Activated T-cell treated with anti-CD3 and anti-CD28 coated beads, Interleukin-2, amount 50 U/mL, for 72 hours (primary cell): ENCODE results near the gene CD63. TPM values are rescaled to one million over a fixed set of nuclear protein-coding genes. Genes with fewer than 3 reads are reported as not detected.

ENCODE experiments used
- ATAC-seq, 2 donors: fragments of 150-1000 bp; cut with Tn5 transposase; replicated peaks in 1 of 2; 2 replicates each; pipeline ENCODE4 v1.10.0; 2021; ENCODE audit warnings: moderate library complexity in 2 of 2, mild to moderate bottlenecking in 1 of 2
- DNase-seq, 2 donors: peaks; one replicate each; pipeline ENCODE4 v3.0.0; 2021 to 2022; ENCODE audit warnings: mixed read lengths in 1 of 2
- H3K27ac Mint-ChIP-seq: one replicate; pipeline ENCODE4 v1.8.0; 2022; ENCODE audit warnings: mild to moderate bottlenecking, moderate library complexity, mixed read lengths
- H3K27me3 Mint-ChIP-seq: one replicate; pipeline ENCODE4 v1.8.0; 2022; ENCODE audit warnings: low read depth, mixed read lengths
- H3K36me3 Mint-ChIP-seq, 2 donors: one replicate each; pipeline ENCODE4 v1.8.0; 2022; ENCODE audit warnings: mixed read lengths in 2 of 2, mild to moderate bottlenecking in 1 of 2; ENCODE audit not compliant: insufficient read depth in 2 of 2
- H3K4me1 Mint-ChIP-seq: one replicate; pipeline ENCODE4 v1.8.0; 2022; ENCODE audit warnings: low read depth, mixed read lengths
- H3K4me3 Mint-ChIP-seq, 2 donors: one replicate each; pipeline ENCODE4 v1.8.0; 2022; ENCODE audit warnings: mild to moderate bottlenecking in 2 of 2, mixed read lengths in 2 of 2, moderate library complexity in 2 of 2
- H3K9me3 Mint-ChIP-seq, 2 donors: one replicate each; pipeline ENCODE4 v1.8.0; 2022; ENCODE audit warnings: mixed read lengths in 2 of 2
- total RNA-seq, 2 donors: library from RNA; stranded (reverse); gene quantifications; one replicate each; pipeline ENCODE4 v1.2.3, GENCODE V29; 2022

CD63 gene
- total RNA-seq, 2 donors from 2014 or later: 122 to 154 TPM

DNA sequence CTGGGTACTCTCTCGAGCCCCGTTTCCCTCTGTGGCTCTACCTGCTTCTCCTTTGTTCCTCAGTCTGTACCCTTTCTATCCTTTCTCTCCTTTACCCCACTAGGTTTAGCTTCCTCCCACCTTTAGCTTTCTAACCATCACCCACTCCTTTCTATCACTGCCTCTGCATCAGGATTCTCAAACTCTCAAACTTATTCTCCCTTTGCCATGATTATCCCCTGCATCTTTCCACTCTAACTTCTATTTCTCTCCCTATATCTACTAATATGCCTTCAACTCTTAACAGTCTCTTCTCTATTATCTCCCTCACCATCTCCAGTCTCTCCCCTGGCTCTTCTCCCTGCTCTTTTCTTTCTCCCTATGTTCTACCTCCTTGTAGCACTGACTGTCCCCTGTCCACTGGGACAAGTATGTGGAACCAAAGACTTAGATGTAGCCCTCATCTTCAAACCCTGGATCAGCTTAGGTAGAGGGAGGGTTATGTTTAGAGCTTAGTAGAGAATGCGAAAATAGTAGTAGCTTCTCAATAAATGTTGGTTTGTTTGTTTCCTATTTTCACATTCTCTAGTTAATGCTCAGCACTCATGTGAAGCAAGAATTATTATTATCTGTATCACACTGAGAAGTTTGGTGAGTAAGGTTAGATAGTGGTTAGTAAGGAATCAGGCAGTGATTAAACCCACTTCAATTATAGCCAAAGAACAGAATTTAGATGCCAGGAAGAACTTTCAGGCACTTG, 17.5 kb upstream of the CD63 start:
- peaks cover 33% of the 10 kb centered on the region for H3K4me1 Mint-ChIP-seq
- no peaks in the 10 kb centered on the region for H3K9me3 Mint-ChIP-seq
- H3K36me3 Mint-ChIP-seq: peaks cover 0 to 9% of the 10 kb centered on the region in 2 donors
- ATAC-seq (no peak), DNase-seq (no peak)
- H3K4me3 Mint-ChIP-seq: peak overlapping the region; percentile 4 to 6
- H3K27ac Mint-ChIP-seq: peak overlapping the region; percentile 25
- H3K27me3 Mint-ChIP-seq: no peaks in the 10 kb centered on the region

DNA sequence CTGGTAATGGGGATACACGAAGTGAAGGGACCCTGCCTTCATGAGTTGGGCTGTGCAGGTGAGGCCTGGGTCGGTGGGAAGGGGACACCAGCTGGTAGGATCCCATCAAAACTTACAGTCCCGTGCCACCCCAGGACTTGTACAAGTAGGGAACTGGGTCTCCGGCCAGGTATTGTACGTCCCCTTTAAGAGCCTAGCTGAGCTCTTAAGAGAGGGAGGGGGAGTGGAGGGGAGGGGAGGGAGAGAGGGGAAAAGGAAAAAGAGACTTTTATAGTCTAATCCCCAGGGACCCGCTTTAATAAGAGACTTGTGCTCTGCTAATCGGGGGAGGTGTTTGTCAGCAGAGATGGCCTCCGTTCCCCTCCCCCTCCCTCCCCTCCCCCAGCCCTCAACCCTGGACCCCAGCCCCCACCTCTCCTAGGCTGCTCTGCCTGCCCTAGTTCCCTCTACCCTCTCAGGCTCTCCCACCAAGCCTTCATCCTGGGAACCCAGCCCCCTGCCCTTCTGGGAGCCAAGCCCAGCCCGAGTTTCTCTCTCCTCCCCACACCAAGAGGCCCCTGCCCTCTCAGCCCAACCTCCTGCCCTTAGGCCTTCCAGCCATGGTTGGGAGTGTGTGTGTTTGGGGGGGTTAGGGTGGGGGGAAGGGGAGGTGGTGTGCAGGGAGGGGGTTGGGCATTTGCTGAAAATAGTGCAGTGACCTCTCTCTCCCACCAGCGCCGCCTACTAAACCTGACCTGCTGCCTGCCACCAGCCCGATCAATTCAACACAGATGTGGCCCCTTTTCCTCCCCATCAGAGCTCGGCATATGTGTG, 16.8 kb upstream of the CD63 start:
- Mint-ChIP-seq H3K36me3 (peaks cover 0 to 9% of the 10 kb centered on the region in 2 donors), H3K27me3 (no peaks in the 10 kb centered on the region), H3K4me3 (peak overlapping the region; percentile 91 to 92), H3K9me3 (no peaks in the 10 kb centered on the region), H3K4me1 (peaks cover 33% of the 10 kb centered on the region), H3K27ac (peak overlapping the region; percentile 25)
- no peak for ATAC-seq
- DNase-seq: no peak

DNA sequence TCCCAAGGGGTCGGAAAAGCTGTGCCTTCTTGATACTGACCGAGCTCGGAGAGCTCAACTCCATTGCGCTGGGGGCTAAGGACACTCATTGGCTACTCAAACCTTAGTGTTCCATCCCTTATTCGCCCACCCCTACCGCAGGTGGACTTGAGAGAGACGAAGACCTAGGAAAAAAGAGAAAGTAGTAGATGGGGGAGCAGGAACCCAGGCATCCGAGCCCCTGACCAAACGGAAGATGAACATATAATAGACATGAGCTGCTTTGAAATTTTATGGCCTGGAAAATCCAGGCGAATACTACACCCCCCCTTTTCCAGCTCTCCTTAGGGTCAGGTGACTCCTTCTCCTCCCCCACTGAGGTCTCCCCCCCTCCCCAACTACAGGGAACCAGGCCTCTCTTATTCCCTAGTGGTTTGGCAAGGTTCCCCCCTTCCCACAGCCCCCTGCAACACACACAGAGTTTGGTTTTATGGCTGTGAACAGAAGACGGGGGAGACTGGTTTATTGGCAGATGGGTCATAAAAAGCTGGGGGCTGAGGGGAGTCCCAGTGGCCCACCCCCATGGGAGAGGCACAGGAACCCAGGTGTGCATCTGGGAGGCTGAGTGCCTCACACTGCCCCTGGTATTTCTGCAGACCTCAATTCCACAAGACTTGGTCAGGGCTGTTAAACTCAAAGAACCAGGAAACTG, 15.7 kb upstream of the CD63 start:
- no peak for DNase-seq
- no peak for ATAC-seq
- Mint-ChIP-seq H3K27ac (peak overlapping the region; percentile 70), H3K4me1 (peaks cover 33% of the 10 kb centered on the region), H3K27me3 (no peaks in the 10 kb centered on the region), H3K36me3 (peaks cover 0 to 7% of the 10 kb centered on the region in 2 donors), H3K4me3 (peak overlapping the region; percentile 91 to 92), H3K9me3 (no peaks in the 10 kb centered on the region)

DNA sequence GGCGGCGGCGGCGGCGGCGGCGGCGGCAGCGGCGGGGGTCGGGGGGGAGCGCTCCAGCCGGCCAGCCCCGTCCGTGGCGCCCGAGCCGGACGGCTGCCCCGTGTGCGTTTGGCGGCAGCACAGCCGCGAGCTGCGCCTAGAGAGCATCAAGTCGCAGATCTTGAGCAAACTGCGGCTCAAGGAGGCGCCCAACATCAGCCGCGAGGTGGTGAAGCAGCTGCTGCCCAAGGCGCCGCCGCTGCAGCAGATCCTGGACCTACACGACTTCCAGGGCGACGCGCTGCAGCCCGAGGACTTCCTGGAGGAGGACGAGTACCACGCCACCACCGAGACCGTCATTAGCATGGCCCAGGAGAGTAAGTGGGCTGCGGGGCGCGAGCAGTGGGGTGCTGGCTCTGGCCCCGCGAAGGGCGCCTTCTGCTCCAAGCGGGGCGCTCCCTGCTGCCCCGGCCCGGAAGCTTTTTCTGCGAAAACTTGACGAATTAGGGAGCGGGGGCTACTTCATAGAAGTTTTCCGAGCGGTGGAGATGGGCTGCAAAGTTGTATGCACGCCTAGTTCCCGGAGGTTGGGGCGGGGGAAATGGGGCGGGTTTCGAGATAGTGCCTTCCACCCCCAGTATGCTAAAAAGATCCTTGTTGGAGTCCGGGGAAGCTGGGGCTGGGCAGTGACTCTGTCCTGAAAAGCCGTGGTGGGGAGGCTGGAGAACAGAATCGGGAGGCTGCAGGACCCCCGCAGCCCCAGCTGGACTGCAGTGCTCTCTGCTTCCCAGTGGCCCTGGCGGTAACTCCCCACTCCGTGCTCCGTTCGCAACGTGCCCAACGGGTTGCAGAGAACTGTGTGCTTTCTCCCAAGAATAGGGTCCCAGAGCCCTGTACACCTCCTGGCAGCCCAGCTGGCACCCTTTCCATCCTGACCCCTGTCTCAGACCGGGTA, 14.9 kb upstream of the CD63 start:
- Mint-ChIP-seq H3K27me3 (no peaks in the 10 kb centered on the region), H3K27ac (peak overlapping the region; percentile 70), H3K4me1 (peaks cover 33% of the 10 kb centered on the region), H3K36me3 (peaks cover 0 to 2% of the 10 kb centered on the region in 2 donors), H3K4me3 (peak overlapping the region; percentile 91 to 92), H3K9me3 (no peaks in the 10 kb centered on the region)
- peak; percentile 55 to 63 for ATAC-seq
- peak; percentile 58 to 62 for DNase-seq

DNA sequence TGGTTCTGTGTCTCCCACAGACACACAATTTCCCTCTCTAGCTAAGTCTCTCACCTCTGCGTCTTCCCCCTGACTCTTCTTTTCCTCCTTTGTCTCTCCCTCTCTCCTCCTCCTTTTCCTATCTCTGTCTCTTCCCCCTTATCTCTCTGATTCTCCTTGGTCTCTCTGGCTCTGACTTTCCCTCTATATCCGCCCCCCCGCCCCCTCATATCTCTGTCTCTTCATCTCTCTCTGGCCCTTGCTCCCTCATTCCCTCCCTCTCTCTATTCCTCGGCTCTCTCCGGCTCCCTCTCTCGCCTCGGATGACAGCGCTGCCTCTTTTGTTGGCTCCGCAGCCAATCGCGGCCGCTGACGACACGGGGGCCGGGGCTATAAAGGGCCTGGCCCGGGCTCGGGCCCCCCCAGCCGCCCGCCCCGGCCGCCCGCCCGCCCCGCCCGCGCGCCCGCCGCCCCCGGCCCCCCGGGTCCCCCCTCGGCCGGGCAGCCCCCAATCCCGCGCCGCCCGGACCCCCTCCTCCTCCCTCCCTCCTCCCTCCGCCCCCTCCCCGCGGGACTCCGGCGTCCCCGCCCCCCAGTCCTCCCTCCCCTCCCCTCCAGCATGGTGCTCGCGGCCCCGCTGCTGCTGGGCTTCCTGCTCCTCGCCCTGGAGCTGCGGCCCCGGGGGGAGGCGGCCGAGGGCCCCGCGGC, 14.1 kb upstream of the CD63 start, which contains the start of gene GDF11:
Gene GDF11 (plus strand): TSS at position 404 of the 687 bp plus-strand sequence. CDS start 195 bp downstream, at position 599.
- peak; percentile 79 to 81 for DNase-seq
- Mint-ChIP-seq H3K4me3 (peak within 1 kb of the TSS; percentile 91 to 94), H3K36me3 (peaks cover 0 to 2% of the 10 kb centered on the region in 2 donors), H3K27me3 (no peaks in the 10 kb centered on the region), H3K9me3 (no peaks in the 10 kb centered on the region), H3K27ac (peak within 1 kb of the TSS; percentile 68), H3K4me1 (peaks cover 39% of the 10 kb centered on the region)
- ATAC-seq: peak; percentile 70 to 71

DNA sequence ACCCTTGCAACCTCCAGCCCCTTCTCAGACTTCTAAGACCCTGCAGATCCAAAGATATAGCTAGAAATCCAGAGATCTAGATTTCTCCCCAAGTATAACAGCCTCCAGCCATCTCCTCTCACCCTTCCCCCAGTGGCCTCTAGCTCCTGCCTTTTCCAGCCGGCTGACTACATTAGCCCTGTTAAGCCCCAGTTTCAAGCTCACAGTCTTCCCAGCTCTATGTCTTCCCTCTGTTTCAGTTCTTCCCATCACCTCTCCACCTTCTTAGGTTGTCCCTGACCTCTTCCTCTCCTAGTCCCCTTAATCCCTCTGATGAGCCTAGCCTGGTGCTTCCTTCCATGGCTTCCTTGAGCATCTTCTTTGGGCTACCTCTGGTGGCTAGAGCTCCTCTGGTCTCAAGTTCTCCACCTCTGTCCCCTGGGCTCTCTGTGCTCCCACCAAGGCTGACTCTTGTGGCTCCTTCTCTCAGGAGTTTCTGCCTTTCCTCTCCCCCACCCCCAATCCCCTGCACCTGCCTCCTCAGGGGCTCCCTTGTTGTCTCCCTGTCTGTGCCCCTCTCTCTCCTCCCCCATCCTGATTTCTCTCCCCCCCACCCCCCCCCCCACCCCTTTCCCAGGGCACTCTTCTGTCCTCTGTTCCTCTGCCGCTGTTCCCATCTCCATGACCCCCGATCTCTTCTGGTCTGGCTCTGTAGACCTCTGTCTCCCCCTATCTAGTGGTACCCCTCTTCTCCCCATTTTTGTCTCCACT, 13.3 kb upstream of the CD63 start:
- Mint-ChIP-seq H3K36me3 (peaks cover 0 to 2% of the 10 kb centered on the region in 2 donors), H3K9me3 (no peaks in the 10 kb centered on the region), H3K4me3 (peak overlapping the region; percentile 86 to 94), H3K4me1 (peaks cover 46% of the 10 kb centered on the region), H3K27ac (peak overlapping the region; percentile 68), H3K27me3 (no peaks in the 10 kb centered on the region)
- ATAC-seq: no peak
- no peak for DNase-seq

DNA sequence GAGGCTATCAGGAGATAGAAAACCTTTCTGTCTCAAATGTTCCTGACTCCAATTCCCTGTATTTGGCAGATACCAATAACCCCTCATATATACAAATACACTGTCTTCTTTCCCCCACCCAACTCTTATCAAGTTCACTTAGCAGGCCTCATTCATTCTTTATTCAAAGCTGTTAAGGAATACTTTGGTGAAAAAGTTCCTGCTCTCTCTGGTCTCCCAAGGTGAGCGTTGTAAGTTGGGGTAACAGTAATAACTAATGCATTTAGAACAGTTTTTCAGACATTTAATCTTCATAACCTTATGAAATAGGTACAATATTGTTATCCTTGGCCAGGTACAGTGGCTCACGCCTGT, 10.2 kb upstream of the CD63 start:
- Mint-ChIP-seq H3K4me1 (peaks cover 28% of the 10 kb centered on the region), H3K9me3 (no peaks in the 10 kb centered on the region), H3K27ac (no peak overlapping the region), H3K4me3 (peak overlapping the region; percentile 80 to 81), H3K36me3 (peaks cover 0 to 2% of the 10 kb centered on the region in 2 donors), H3K27me3 (no peaks in the 10 kb centered on the region)
- ATAC-seq (no peak), DNase-seq (no peak)

DNA sequence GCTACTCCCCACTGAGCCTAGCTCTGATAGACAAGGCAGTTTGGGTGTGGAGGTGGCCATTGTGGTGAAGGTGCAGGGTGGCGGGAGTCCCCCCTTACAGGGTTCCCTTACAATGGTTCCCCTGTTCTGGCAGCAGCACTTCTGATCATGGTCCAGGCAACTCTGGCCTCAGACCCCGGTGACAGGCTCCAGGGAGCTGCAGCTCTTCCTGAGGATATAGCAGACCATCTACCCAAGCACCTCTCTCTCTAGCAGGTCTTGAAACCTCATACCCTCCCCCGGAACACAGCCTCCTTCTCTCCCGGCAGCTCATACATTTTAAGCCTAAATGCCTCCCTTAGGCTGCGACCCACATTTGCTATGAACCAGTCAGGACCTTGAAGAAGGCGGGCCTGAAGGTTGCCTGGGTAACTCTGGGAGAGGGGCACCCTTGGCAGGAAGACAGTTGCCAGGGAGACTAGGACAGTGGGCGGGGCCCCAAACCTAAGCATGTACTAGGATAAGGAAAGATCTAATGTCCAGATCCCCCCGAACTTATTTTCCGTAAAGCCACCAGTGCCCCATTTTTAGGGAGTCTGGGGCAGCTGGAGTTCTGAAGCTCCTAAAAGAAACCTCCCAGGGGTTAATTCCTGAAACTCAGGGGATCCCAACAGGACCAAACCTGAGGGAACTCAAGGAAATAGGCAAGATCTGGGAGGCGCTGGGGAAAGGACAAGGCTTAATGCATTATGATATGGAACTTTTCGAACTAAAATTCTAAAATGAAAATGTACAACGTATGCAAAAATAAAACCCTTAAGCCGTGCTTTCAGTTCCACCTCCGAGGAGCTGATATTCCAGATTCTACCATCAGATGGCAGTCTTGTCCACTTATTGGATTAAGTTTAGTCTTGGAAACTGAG, 9.6 kb upstream of the CD63 start:
- Mint-ChIP-seq H3K9me3 (no peaks in the 10 kb centered on the region), H3K27me3 (no peaks in the 10 kb centered on the region), H3K27ac (peak overlapping the region; percentile 17), H3K36me3 (peaks cover 0 to 2% of the 10 kb centered on the region in 2 donors), H3K4me3 (peak overlapping the region; percentile 80 to 81), H3K4me1 (peaks cover 26% of the 10 kb centered on the region)
- DNase-seq: peak; percentile 86 to 89
- ATAC-seq: peak; percentile 81

DNA sequence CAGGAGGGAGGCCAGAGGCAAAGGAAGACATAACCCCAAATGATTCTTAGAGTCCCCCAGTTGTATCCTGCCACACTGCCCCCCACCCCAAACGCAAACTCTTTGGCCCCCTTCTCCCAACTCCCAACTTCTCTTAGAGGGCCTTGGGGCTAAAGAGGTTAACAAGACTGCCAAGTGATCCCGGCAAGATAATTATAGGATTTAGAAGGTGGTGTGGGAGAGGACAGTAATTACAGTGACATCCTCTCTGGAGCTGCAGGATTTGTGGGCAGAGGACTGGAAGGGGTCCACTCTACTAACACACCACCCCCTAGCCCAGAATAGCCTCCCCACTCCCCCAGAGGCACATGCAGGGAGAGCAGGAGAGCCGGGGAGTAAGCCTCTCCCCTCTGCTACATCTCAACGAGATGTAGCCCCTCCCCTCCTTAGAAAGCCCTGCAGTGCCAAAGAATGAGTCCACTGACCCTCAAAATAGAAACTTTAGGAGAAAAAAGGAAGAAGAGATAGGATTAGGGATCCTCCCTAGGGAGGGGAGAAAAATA, 8.8 kb upstream of the CD63 start:
- peaks cover 0 to 2% of the 10 kb centered on the region in 2 donors for H3K36me3 Mint-ChIP-seq
- no peaks in the 10 kb centered on the region for H3K27me3 Mint-ChIP-seq
- peaks cover 24% of the 10 kb centered on the region for H3K4me1 Mint-ChIP-seq
- DNase-seq: no peak
- peak overlapping the region; percentile 80 to 81 for H3K4me3 Mint-ChIP-seq
- peak overlapping the region; percentile 49 for H3K27ac Mint-ChIP-seq
- H3K9me3 Mint-ChIP-seq: no peaks in the 10 kb centered on the region
- ATAC-seq: peak in 1 of 2 donors; percentile 26

DNA sequence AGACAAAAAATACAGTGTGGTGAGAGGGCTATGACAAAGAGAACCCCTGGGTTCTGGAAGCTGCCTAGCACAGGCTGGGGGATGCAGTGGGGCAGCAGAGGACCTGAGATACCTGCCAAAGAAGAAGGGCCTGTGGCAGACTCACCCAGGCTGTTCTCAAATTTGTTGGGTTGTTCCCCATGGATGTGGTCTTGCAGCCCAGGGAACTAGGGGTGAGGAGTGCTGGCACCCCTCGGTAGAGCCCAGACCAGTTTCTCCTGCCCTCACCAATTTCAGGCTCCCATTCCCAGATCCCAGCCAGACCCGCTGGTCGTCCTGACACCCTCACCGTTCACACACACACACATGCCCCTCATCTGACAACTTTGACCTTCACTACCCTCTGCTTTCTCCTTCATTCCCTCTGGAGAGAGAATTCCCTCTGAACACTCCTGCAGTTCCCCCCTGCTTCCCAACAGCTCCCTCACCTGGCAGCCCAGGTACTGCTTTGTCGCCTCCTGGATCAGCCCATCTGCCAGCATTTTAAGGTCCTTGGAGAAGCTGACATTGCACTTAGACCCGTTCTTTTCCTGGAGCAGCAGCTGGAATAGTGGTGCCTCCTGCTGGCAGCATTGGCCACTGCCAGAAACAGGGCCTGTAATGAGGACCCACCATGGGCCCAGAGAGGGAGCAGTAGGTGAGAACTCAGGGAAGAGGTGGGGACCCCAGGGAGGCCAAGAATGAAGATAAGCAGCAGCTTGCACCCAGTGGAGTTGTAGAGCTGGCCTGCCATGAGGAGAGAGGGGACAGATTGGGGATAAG, 8.2 kb upstream of the CD63 start:
- ATAC-seq (peak; percentile 39 to 47), DNase-seq (peak; percentile 69 to 70)
- H3K4me1 Mint-ChIP-seq: peaks cover 17% of the 10 kb centered on the region
- H3K27me3 Mint-ChIP-seq: no peaks in the 10 kb centered on the region
- H3K4me3 Mint-ChIP-seq: peak overlapping the region; percentile 65 to 81
- H3K27ac Mint-ChIP-seq: peak overlapping the region; percentile 26
- no peaks in the 10 kb centered on the region for H3K36me3 Mint-ChIP-seq
- no peaks in the 10 kb centered on the region for H3K9me3 Mint-ChIP-seq
